ENCODE results near the gene NEK4.

NEK4 gene

DNA sequence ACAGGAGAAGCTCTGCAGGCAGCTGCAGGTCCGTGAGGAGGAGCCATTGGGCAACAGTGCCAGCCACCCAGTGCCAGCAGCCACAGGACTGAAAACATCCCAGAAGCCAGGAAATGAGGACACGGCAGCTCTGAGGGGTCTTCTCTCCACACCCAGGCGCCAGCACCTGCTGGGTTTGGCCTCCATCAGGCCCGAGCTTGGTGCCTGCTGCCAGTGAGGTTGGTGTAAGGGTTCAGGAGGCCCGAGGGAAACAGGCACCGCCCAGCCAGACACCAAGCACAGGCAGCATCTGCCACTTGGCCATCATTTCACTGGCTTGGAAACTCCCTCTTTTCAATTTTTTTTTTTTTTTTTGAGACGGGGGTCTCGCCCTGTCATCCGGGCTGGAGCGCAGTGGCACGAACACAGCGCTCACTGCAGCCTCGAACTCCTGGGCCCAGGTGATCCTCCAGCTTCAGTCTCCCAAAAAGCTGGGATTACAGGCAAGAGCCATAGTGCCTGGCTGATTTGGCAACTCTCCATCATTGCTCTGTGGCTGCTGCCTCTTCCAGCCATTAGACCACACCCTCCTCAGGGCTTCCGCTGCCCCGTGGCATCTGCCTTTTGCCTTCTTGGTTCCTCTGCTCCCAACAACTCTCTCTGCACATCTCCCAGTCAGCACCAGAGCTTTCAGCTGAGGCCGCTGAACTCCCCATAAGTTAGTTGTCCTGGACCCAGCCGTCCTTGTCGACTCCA is 22.4 kb upstream of the NEK4 start:
- no peak for DNase-seq

GRCh38 chr3:52792413-52792812 is 21.7 kb upstream of the NEK4 start:
- DNase-seq = no peak

DNA sequence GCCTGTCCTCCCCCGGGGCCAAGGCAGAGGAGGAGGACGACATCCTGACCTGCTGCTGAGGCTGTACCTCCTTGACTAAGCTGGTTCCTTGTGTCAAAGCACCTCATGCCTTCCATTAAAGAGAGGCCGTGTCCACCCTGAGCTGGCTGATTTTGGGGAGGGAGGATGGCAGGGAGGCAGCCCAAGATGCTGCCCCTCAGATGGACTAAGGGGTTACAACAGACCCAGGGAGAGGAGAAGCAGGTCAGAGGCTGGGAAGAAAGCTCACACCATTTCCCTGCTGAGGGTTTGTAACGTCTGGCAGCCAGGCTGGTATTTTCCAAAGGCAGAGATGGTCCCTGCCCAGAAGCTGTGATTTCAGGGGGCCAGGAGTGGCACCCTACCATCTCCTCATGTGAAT is 21.2 kb upstream of the NEK4 start:
- no peak for DNase-seq

DNA sequence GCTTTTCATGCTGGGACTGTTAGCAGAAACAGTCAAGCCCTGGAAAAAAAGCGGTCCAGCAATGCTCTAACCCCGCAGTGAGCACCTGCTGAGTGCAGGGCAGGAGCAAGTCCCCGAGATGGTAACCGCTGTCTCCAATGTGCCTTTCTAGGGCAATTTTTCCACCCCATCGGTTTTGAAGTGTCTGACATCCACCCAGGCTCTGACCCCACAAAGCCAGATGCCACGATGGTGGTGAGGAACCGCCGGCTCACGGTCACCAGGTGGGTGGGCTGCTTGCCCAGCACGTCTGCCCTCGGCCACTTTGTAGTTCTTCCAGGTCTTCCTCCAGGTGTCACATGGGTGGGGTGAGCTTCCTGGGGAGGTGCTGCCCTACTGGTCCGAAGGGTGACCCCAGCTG is 20.6 kb upstream of the NEK4 start:
- no peak for DNase-seq

- no peak for DNase-seq
Observed at GRCh38 chr3:52790741-52791140, 20.0 kb upstream of the NEK4 start.

- no peak for DNase-seq
Observed at GRCh38 chr3:52790337-52790736, 19.6 kb upstream of the NEK4 start.

DNA sequence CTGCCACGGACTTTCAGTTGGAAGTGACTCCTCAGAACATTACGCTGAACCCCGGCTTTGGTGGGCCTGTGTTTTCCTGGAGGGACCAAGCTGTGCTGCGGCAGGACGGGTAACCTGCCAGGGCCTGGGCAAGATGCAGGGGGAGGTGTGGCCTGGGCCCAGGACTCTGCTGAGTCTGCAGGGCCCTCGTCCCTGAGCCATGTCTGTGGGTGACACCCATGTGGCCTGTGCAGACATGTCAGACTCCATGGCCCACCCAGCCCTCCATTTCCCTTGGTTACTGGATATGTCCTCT is 19.0 kb upstream of the NEK4 start:
- DNase-seq = no peak

DNA sequence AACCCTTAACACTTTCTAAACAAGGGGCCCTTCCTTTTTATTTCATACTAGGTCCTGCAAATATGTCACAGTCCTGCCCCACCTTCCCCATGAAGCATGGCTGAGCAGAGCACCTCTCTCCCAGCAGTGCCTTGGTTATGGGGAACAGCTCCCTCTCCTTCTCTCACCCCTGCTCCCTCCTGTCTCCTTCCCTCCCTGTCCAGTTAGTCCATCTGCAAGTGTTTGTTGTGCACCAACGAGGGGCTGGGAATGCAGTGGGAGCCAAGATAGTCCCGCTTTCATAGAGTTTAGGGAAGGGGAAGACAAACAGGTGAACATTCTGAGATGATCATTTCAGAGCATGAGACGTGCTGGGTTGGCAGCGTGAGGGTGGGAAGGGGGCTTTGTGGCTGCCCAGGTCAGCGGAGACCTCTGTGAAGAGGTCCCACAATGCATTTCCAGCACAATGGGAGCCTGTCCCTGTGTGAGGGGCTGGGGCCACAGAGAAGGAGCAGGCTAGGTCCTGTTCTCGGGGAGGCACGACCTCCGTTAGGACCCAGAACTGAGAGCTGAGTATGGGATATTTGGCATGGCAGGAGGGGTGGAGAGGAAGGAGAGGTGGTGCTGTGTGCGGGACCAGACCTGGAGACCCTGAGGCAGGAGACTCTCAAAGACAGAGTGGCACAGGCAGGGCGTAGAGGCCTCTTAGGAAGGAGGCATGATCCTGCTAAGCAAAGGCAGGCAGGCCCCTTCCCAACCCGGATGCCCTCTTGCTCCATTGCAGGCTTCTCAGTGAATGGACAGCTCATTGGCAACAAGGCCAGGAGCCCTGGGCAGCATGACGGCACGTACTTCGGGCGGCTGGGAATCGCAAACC is 18.4 kb upstream of the NEK4 start:
- no peak for DNase-seq

GRCh38 chr3:52787672-52788625 is 17.2 kb upstream of the NEK4 start:
- peak in 1 of 14 donors; percentile 46 for DNase-seq

- DNase-seq = no peak
Observed at GRCh38 chr3:52787246-52787645, 16.5 kb upstream of the NEK4 start.

GRCh38 chr3:52786330-52787215 is 15.8 kb upstream of the NEK4 start:
- no peak for DNase-seq

DNA sequence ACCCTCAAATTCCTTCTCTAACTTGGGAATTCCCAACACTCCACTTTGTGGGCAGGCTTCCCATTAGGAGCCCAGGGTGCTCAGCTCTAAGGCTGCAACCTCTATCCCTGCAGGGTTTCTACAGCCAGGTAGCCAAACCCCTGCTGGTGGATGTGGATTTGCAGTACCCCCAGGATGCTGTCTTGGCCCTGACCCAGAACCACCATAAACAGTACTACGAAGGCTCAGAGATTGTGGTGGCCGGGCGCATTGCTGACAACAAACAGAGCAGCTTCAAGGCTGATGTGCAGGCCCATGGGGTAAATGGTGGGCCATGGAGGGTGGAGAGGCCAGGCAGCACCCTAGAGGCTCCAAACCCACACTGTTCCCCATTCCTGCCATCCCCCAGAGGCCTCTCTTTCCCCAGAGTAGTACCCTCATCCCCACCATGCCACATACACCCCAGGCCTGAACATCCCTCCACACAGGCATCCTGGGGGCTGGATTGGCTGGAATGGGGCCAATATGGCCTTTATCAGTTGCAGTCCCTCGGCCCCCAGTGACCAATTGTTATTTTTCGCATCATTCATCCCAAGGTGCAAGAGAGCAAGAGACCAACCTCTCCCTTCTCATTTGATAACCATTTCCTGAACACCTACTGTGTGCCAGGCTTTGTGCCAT is 14.3 kb upstream of the NEK4 start:
- DNase-seq = no peak

DNA sequence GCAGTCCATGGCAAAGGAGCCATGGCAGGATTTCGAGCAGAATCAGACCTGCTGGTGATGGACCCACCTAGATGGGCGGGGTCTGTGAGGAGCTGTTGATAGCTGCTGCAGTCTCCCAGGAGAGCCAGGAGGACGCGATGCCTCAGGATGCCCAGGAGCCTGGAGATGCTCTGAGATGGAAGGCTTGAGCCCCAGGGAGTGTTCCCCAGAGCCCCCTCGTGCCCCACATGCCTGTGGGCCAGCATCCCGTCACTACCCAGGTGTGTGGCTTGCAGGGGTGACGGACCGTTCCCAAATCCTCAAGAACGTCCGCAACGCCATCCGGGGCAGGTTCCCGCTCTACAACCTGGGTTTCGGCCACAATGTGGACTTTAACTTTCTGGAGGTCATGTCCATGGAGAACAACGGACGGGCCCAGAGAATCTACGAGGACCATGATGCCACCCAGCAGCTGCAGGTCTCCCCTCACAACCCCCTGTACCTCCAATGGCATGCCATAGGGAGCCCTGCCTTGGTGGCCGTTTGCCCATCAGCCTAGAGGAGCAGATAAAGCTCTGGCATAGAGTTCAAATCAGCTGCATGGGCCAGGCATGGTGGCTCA is 13.4 kb upstream of the NEK4 start:
- DNase-seq = no peak

DNA sequence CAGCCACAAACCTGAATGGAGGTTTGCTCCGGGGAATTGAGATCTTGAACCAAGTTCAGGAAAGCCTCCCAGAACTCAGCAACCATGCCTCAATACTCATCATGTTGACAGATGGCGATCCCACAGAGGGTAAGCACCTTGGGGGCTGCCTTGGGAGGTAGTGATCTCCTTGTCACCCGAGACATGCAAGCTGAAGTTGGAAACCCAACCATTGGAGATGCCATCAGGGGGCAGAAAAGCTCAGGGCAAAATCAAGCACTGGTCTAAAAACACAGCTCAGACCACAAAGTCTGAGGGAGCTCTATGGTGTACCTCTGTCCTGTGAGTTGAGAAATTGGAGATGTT is 12.4 kb upstream of the NEK4 start:
- no peak for DNase-seq

DNA sequence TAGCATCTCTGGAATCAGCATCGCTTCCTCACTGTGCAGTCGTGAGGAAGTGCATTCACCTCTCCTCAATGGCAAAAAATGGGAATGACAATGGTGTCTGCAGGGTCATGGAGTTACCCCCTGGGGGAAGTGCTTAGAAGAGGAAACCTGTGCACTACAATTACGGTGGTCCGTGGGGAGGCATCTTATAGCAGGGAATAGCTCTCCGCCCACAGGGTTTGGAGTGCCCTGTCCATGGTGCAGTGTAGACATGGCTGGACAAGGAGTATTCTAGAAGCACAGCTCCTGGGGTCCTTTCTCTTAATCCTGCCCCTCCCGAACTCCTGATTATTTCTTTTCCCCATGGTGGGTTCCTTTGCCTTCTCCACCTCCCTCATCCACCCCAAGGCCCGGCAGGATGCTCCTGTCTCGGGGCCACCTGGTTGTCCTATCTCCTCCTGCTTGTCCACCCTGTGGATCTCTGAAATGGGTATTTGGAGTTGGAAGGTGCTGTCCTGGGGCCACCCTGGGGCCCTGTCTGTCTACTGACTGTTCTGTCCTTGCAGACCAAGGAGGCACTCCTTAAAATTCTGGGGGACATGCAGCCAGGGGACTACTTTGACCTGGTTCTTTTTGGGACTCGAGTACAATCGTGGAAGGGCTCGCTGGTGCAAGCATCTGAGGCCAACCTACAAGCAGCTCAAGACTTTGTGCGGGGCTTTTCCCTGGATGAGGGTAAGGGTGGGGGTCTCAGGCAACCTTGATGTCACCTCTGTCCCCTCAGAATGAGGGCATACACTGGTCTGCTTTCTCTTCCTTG is 11.9 kb upstream of the NEK4 start:
- no peak for DNase-seq

DNA sequence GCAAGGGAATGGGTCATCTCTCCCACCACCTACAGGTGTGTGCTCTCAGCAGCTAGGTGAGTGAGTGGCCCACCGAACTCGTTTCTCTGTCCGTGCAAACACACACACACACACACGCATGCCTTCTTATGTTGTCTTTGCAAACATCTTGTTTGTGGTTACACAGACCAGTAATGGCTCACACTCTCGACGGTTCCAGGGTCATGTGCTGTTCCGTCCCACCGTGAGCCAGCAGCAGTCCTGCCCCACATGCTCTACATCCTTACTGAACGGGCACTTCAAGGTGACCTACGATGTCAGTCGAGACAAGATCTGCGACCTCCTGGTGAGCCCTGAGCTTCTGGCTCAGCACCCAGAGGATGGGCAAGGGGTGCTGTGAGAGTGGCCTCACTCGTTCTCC is 11.0 kb upstream of the NEK4 start:
- no peak for DNase-seq

DNA sequence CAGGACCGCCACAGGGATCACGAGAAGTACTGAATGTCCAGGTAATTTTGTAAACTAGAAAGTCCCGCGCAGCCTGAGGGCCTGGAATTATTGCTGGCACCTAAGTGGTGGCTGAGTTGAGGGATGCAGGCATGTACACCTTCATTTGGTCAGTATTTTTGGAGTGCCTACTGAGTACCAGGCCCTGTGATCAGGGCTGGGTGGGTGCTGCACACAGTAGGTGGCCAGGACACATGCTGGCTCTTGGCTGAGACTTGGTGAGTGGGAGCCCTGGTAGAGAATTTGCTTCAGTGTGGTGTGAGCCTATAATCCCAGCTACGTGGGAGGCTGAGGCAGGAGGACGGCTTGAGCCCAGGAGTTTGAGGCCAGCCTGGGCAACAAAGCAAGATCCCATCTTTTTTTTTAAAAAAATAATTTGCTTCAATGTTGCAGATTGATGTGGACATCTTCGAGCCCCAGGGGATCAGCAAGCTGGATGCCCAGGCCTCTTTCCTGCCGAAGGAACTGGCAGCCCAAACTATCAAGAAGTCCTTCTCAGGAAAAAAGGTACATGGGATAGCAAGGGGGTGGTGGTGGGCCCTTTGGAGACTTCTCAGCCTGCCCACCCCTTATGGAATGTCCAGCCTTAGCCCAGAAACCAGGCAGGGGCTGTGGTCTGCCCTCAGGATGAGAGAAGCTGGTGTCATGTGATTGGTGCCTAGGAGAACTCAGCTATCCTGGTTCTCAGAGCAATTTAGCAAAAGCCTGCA is 9.3 kb upstream of the NEK4 start:
- DNase-seq = no peak

- no peak for DNase-seq
Observed at GRCh38 chr3:52779011-52779836, 8.5 kb upstream of the NEK4 start.

Data from C1 segment of cervical spinal cord (tissue), 14 donors.